SU-DHL-6 (cell line): Measurements from ENCODE around the gene GRIK4.

Experiments used
- H2AFZ ChIP-seq: fragments of 200-600 bp; sonication (generic); 2 replicates; pipeline ENCODE4 v1.6.1; 2014; ENCODE audit warnings: low read depth, mild to moderate bottlenecking, moderate library complexity, mixed read lengths, antibody characterized with exemption, low read length; ENCODE audit not compliant: severe bottlenecking
- H3F3A ChIP-seq: fragments of 200-600 bp; shearing (Covaris generic); 2 replicates; pipeline ENCODE4 v1.6.0; 2016; ENCODE audit warnings: antibody characterized with exemption, mild to moderate bottlenecking; ENCODE audit not compliant: insufficient read depth
- H3K27ac ChIP-seq: fragments of 200-600 bp; sonication (generic); 2 replicates; pipeline ENCODE4 v1.5.1; 2016; ENCODE audit warnings: low read depth, mild to moderate bottlenecking, low read length, moderate library complexity, mixed read lengths
- H3K27me3 ChIP-seq: fragments of 200-600 bp; sonication (generic), shearing (Covaris generic); 2 replicates; pipeline ENCODE4 v1.6.0; 2014; ENCODE audit warnings: mild to moderate bottlenecking, low read length
- H3K36me3 ChIP-seq: fragments of 200-600 bp; sonication (generic); 2 replicates; pipeline ENCODE4 v1.6.1; 2014; ENCODE audit warnings: mild to moderate bottlenecking, low read length, mixed read lengths
- H3K4me2 ChIP-seq: fragments of 300-600, 200-600 bp; shearing (Covaris generic), sonication (generic); 2 replicates; pipeline ENCODE4 v1.6.0; 2014; ENCODE audit warnings: low read length, low read depth, mild to moderate bottlenecking; ENCODE audit not compliant: poor library complexity, severe bottlenecking
- H3K4me3 ChIP-seq: fragments of 200-600 bp; sonication (generic); 2 replicates; pipeline ENCODE4 v1.5.1; 2014; ENCODE audit warnings: antibody characterized with exemption, low read length, mild to moderate bottlenecking, mixed read lengths; ENCODE audit not compliant: insufficient read depth, poor library complexity, severe bottlenecking
- H3K79me2 ChIP-seq: fragments of 200-600 bp; sonication (generic); 2 replicates; pipeline ENCODE4 v1.6.1; 2014; ENCODE audit warnings: mild to moderate bottlenecking, low read length, moderate library complexity; ENCODE audit not compliant: insufficient read depth
- H3K9ac ChIP-seq: fragments of 200-600 bp; sonication (generic); 2 replicates; pipeline ENCODE4 v1.7.0; 2014; ENCODE audit warnings: mild to moderate bottlenecking, low read length
- H3K9me2 ChIP-seq: fragments of 200-600 bp; sonication (generic); replicated peaks from 2 replicates; pipeline ENCODE4 v1.6.1; 2014; ENCODE audit warnings: low read length; ENCODE audit not compliant: insufficient read depth
- H3K9me3 ChIP-seq: fragments of 200-600 bp; sonication (generic); 2 replicates; pipeline ENCODE4 v1.6.1; 2014; ENCODE audit warnings: low read length, mixed read lengths; ENCODE audit not compliant: insufficient read depth
- H4K20me1 ChIP-seq: fragments of 200-600 bp; sonication (generic); 2 replicates; pipeline ENCODE4 v1.6.1; 2014; ENCODE audit warnings: low read depth, mild to moderate bottlenecking, antibody characterized with exemption, low read length, moderate library complexity, mixed read lengths
- EZH2phosphoT487 ChIP-seq: fragments of 200-600 bp; sonication (generic), shearing (Covaris generic); conservative IDR thresholded peaks from 2 replicates; pipeline ENCODE4 v1.6.1; 2018; ENCODE audit warnings: mild to moderate bottlenecking, antibody characterized with exemption, low read length, moderate library complexity, mixed read lengths
- TF ChIP-seq, protein P1 (sequence below): fragments of 200-600 bp; sonication (generic); IDR thresholded peaks from one replicate; pipeline ENCODE4 v1.5.1; 2017; ENCODE audit warnings: antibody characterized with exemption, mild to moderate bottlenecking, low read length, moderate library complexity; ENCODE audit not compliant: insufficient read depth, poor library complexity, severe bottlenecking

Gene GRIK4

DNA sequence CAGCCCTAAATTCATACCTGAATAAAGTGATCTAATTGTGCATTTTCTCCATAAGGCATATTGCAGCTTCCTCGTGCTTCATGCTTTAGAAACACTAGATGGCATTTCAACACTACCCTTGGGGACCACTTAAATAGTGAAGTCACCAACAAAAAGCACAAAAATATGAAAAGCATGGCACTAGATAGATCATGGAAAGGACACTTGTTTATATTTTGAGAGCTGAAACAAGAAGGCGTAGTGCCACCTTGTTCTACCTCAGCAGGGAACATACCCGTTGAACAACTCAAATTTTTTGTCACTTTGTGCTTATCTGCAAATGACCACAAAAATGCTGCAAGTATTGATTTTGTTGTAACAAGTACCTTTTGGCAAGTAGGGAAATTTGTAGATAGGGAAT, 521.0 kb downstream of the GRIK4 start:
- no peak overlapping the region for H2AFZ ChIP-seq
- no peak overlapping the region for H3K4me3 ChIP-seq
- H3K27ac ChIP-seq, result no peak overlapping the region
- TF ChIP-seq, protein P1, sequence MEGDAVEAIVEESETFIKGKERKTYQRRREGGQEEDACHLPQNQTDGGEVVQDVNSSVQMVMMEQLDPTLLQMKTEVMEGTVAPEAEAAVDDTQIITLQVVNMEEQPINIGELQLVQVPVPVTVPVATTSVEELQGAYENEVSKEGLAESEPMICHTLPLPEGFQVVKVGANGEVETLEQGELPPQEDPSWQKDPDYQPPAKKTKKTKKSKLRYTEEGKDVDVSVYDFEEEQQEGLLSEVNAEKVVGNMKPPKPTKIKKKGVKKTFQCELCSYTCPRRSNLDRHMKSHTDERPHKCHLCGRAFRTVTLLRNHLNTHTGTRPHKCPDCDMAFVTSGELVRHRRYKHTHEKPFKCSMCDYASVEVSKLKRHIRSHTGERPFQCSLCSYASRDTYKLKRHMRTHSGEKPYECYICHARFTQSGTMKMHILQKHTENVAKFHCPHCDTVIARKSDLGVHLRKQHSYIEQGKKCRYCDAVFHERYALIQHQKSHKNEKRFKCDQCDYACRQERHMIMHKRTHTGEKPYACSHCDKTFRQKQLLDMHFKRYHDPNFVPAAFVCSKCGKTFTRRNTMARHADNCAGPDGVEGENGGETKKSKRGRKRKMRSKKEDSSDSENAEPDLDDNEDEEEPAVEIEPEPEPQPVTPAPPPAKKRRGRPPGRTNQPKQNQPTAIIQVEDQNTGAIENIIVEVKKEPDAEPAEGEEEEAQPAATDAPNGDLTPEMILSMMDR, result no peak
- H3K36me3 ChIP-seq, result no peaks in the 10 kb centered on the region
- H3K9ac ChIP-seq, result no peak overlapping the region
- no peak overlapping the region for H3K4me2 ChIP-seq
- no peaks in the 10 kb centered on the region for H3K27me3 ChIP-seq
- no peaks in the 10 kb centered on the region for H3K79me2 ChIP-seq
- H4K20me1 ChIP-seq, result 0 out of 2 replicates have a peak, but pooled peaks cover 12% of the 10 kb centered on the region
- H3F3A ChIP-seq, result no peaks in the 10 kb centered on the region; the same call in 1 of the 2 replicates
- H3K9me2 ChIP-seq, result no peaks in the 10 kb centered on the region
- H3K9me3 ChIP-seq, result no peaks in the 10 kb centered on the region

DNA sequence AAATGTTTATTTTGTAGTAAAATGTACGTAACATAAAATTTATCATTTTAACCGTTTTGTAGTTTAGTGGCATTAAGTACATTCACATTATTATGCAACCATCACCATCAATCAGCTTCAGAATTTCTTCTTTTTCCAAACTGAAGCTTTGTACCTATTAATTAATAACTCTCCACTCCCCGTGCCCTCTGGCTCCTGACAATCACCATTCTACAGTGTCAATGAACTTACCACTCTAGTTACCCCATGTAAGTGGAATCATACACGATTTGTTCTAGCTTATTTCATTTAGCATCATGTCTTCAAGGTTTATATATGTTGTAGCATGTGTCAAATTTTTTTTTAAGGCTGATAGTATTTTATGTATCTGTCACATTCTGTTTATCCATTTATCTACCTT, 522.1 kb downstream of the GRIK4 start:
- H3K9ac ChIP-seq, result no peak overlapping the region
- H4K20me1 ChIP-seq, result 0 out of 2 replicates have a peak, but pooled peaks cover 12% of the 10 kb centered on the region
- H3K4me2 ChIP-seq, result no peak overlapping the region
- H3K9me3 ChIP-seq, result no peaks in the 10 kb centered on the region
- TF ChIP-seq, protein P1, result no peak
- no peak for TF ChIP-seq EZH2phosphoT487
- no peaks in the 10 kb centered on the region for H3K9me2 ChIP-seq
- no peaks in the 10 kb centered on the region for H3K36me3 ChIP-seq
- H2AFZ ChIP-seq, result no peak overlapping the region
- no peak overlapping the region for H3K27ac ChIP-seq
- H3F3A ChIP-seq, result no peaks in the 10 kb centered on the region; the same call in 1 of the 2 replicates
- no peaks in the 10 kb centered on the region for H3K79me2 ChIP-seq
- no peaks in the 10 kb centered on the region for H3K27me3 ChIP-seq
- H3K4me3 ChIP-seq, result no peak overlapping the region

DNA sequence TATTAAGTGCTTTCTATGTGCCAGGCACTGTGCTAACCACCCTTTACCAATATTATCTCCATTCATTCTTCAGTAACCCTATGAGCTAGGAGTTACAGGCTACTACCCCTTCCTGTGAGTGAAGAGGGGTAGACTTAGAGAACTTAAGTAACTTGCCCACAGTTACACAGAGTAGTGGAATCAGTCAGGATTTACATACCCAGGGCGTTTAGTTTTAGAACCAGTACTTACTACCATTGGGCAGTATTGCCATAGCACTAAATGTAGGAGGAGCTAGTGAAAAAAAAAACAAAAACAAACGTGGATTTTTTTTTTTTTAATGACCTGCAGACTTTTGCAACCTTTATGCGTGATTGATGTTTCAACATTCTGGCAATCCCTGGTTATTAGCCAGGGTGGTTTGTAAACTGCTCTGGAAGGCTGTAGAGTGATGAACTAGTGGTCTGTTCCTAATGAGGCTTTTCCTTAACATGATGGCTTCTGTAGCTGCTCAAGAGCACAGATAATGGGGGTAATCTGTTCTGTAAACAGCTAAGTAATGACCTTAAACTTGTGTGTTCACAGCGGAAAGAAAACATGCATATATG, 523.7 kb downstream of the GRIK4 start:
- Histone ChIP-seq H3K4me3 (no peak overlapping the region), H2AFZ (no peak overlapping the region), H3K27ac (no peak overlapping the region), H3K36me3 (no peaks in the 10 kb centered on the region), H4K20me1 (0 out of 2 replicates have a peak, but pooled peaks cover 12% of the 10 kb centered on the region), H3K9me2 (no peaks in the 10 kb centered on the region), H3K9ac (no peak overlapping the region), H3K27me3 (no peaks in the 10 kb centered on the region), H3K4me2 (no peak overlapping the region), H3K9me3 (no peaks in the 10 kb centered on the region), H3F3A (no peaks in the 10 kb centered on the region; the same call in 1 of the 2 replicates), H3K79me2 (no peaks in the 10 kb centered on the region)
- no peak for TF ChIP-seq EZH2phosphoT487
- TF ChIP-seq, protein P1, result no peak
